DND-41 (cell line): ENCODE data around the gene ZMYM3.

ENCODE experiments used
- EZH2 ChIP-seq: IDR thresholded peaks from 3 replicates; pipeline ENCODE4 v1.6.1; 2012; ENCODE audit warnings: borderline replicate concordance, low read depth, mild to moderate bottlenecking, moderate library complexity, low read length, inconsistent platforms; ENCODE audit not compliant: severe bottlenecking
- TF ChIP-seq, protein P1 (sequence below): IDR thresholded peaks from 2 replicates; pipeline ENCODE4 v1.5.1; 2012; ENCODE audit warnings: borderline replicate concordance, low read length, moderate library complexity, mild to moderate bottlenecking; ENCODE audit not compliant: poor library complexity, severe bottlenecking; ENCODE audit errors: extremely low read depth

DNA sequence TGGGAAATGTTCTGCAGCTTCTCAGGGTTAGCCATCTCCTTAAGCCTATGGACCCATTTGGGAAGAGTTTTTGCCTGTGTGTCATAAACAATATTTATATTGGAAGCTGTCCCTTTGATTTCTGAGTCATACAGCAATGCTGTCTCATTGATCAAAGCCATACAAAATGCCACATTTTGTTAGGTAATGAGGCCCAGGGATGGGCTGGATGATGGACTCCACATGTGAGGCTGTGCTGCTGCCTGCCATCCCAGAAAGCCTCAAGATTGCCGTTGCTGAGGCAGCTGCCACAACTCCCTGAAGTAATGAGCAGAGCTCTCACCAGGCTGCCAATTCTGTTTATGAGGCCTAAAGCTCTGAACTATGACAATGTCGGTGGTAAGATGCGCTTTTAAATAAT, 43.1 kb downstream of the ZMYM3 start:
- no peak for TF ChIP-seq EZH2
- TF ChIP-seq, protein P1, sequence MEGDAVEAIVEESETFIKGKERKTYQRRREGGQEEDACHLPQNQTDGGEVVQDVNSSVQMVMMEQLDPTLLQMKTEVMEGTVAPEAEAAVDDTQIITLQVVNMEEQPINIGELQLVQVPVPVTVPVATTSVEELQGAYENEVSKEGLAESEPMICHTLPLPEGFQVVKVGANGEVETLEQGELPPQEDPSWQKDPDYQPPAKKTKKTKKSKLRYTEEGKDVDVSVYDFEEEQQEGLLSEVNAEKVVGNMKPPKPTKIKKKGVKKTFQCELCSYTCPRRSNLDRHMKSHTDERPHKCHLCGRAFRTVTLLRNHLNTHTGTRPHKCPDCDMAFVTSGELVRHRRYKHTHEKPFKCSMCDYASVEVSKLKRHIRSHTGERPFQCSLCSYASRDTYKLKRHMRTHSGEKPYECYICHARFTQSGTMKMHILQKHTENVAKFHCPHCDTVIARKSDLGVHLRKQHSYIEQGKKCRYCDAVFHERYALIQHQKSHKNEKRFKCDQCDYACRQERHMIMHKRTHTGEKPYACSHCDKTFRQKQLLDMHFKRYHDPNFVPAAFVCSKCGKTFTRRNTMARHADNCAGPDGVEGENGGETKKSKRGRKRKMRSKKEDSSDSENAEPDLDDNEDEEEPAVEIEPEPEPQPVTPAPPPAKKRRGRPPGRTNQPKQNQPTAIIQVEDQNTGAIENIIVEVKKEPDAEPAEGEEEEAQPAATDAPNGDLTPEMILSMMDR, result no peak
